T47D (cell line): ENCODE measurements around the gene CFH.
A peak's percentile ranks its signal among the peaks of the same experiment; 100 is the strongest.

Experiments used
- DNase-seq, 2 experiments: peaks; one replicate each; pipeline versions ENCODE4 v3.0.0 to v3.0.0-alpha.2; 2011 to 2012; ENCODE audit warnings: low read depth in 1 of 2, low spot score in 1 of 2
- JUND ChIP-seq: IDR thresholded peaks from 2 replicates; pipeline ENCODE4 v1.6.1; 2012; ENCODE audit warnings: low read depth
- in situ Hi-C: cut with HindIII; loops from 2 replicates; pipeline ENCODE4 v1.10.0; 2016; ENCODE audit warnings: low sequenced_read_pairs, low pct_unique_long_range_greater_than_20kb

Gene CFH

DNA sequence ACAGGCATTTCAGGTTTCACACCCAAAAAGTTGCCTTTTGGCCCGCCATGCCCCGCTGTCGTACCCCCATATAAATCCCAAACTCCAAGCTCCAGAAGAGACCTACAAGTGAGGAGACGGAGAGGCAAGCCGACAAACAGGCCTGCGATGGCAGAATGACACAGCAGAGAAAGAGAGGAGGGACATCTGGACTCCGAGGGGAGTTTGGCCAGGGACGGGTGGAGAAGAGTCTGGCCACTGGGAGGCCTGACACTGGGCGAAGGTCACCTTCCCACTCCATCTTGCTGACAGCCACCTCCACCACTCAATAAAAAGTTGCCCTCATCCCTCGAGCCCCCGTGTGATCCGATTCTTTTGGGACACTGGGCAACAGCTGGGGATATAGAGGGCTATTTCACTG is 1.9 kb upstream of the CFH start:
- in situ Hi-C loops = no loop called here
- DNase-seq = no peak
- no peak for TF ChIP-seq JUND

- no peak for DNase-seq
- no peak for TF ChIP-seq JUND
- in situ Hi-C loops = no loop called here
Observed at GRCh38 chr1:196650403-196650802, 1.4 kb upstream of the CFH start.

DNA sequence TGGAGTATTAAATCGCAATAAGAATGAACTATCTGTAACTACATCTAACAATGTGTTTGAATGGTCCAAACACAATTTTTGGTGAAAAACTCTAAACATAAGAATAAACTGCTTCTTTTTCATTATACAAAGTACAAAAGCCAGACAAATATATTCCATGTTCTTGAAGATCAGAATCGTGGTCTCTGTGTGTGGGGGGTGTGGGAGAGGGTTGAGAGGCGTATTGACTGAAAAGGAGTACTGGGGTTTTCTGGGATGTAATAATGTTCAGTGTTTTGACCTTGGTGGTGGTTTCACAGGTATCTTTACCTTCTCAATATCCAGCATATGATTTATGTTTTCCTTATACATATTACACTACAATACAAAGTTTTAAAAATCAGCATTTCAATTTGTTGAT is 764 bp upstream of the CFH start:
- in situ Hi-C loops = no loop called here
- no peak for DNase-seq
- no peak for TF ChIP-seq JUND

DNA sequence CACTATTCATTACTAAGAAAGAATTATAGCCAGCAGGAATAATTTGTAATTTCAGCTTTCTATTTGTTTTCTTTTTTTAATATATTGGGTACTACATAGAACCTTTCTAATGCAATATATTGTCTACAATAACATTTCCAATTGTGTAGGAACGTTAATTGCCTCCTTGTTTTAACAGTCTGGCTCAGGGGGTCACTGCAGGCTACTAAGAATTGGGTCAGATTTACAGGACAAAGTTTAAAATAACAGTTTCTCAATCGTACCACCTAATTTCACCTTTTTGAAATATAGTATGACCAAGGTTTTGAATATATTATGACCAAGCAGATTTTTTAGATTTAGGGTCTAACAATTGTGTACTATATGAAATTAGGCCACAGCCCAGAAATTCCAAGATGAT is 2.4 kb downstream of the CFH start:
- DNase-seq = no peak
- in situ Hi-C loops = no loop called here
- no peak for TF ChIP-seq JUND

GRCh38 chr1:196655071-196655470 is 3.2 kb downstream of the CFH start:
- in situ Hi-C loops = no loop called here
- no peak for DNase-seq
- TF ChIP-seq JUND = no peak

DNA sequence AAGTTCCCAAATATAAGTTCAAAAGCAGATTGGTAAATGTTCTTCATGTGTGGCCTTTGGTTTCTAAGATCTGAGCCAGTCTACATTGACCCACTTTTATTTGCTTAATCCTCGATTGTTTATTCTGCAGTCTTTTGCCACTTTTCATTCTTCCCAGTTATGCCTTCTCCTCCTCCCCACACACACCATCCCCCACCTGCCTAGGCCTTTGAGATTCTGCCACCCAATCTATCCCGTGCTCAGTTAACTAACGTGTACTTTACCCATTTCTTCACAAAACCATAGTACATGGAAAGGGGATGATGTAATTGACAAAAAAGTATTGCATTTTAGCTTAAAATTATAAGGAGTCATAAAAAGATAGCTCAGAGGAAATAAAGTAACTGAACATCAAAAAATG is 3.7 kb downstream of the CFH start:
- no peak for DNase-seq
- in situ Hi-C loops = no loop called here
- TF ChIP-seq JUND = no peak

GRCh38 chr1:196659471-196659870 is 7.6 kb downstream of the CFH start:
- TF ChIP-seq JUND = no peak
- in situ Hi-C loops = no loop called here
- no peak for DNase-seq

- no peak for DNase-seq
- in situ Hi-C loops = no loop called here
- TF ChIP-seq JUND = no peak
Observed at GRCh38 chr1:196660272-196660671, 8.4 kb downstream of the CFH start.

- in situ Hi-C loops = no loop called here
- peak; percentile 24 to 54 for DNase-seq
Observed at GRCh38 chr1:196660852-196661251, 9.0 kb downstream of the CFH start.

GRCh38 chr1:196661345-196661744 is 9.5 kb downstream of the CFH start:
- no peak for DNase-seq
- no peak for TF ChIP-seq JUND
- in situ Hi-C loops = no loop called here

More at GRCh38 chr1:196660852-196661251, 9.0 kb downstream of the CFH start:
- no peak for TF ChIP-seq JUND

DNA sequence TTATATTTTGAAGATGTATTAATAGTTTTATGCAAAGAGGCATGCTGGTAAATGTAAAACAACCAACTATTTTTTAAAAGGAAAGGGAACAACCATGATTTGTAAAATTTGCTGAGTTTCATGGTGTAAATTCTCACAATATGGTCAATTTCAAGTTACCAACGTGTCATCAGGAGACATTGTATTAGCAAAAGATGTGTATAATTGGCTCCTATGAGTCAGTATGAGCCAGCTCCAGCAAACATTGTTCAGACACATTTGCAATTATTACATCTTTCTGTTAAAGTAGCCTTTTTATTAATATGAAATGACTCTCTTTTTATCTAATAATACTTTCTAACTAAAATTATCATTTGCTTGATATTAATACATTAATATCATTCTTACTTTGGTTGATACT is 15.3 kb downstream of the CFH start:
- in situ Hi-C loops = no loop called here
- no peak for TF ChIP-seq JUND
- no peak for DNase-seq

DNA sequence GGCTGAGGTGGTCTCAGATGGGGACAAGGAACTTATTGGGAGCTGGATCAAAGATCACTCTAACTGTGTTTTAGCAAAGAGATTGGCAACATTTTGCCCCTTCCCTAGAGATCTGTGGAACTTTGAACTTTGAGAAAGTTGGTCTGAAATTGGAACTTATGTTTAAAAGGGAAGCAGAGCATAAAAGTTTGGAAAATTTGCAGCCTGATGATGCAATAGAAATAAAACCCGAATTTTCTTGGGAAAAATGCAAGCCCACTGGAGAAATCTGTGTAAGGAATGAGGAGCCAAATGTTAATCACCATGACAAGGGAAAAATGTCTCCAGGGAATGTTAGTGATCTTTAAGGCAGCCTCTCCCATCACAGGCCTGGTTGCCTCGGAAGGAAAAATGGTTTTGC is 17.2 kb downstream of the CFH start:
- in situ Hi-C loops = no loop called here
- DNase-seq = no peak
- TF ChIP-seq JUND = no peak

DNA sequence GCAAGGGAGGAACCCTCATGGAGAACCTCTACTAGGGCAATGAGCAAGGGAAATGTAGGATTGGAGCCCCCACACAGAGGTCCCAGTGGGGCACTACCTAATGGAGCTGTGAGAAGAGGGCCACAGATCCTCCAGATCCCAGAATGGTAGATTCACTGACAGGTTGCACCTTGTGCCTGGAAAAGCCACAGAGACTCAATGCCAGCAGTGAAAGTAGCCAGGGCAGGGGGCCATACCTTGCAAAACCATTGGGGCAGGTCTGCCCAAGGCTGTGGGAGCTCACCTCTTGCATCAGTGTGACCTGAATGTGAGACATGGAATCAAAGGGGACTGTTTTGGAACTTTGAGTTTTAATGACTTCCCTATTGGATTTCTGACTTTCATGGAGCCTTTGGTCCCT is 17.9 kb downstream of the CFH start:
- DNase-seq = no peak
- in situ Hi-C loops = no loop called here
- no peak for TF ChIP-seq JUND

GRCh38 chr1:196674908-196675307 is 23.1 kb downstream of the CFH start:
- in situ Hi-C loops = no loop called here
- peak in 1 of 2 experiments; percentile 35 for DNase-seq
- peak; percentile 85 for TF ChIP-seq JUND
